Measurements from ENCODE around the gene ANKZF1. TPM values are rescaled to one million over a fixed set of nuclear protein-coding genes. Genes with fewer than 3 reads are reported as not detected.

The ANKZF1 gene
- total and polyA plus RNA-seq, 2 donors (not counting 1 experiment from before 2014, with no cell fraction given), result 152 to 181 TPM

GRCh38 chr2:219184121-219184520 is 45.5 kb upstream of the ANKZF1 start:
- H3K27ac ChIP-seq (ENCODE audit: low read length in 2 of 2), result no peak overlapping the region
- peaks cover 23% of the 10 kb centered on the region for H3K4me1 Mint-ChIP-seq
- H3K9me3 Mint-ChIP-seq (ENCODE audit: insufficient read depth), result no peaks in the 10 kb centered on the region
- H3K36me3 ChIP-seq (replicated peaks in 1 of 2; ENCODE audit: control extremely low read depth in 1 of 2, control insufficient read depth in 1 of 2, extremely low read depth in 1 of 2, insufficient read depth in 2 of 2, low read length in 1 of 2), result peaks cover 2 to 53% of the 10 kb centered on the region in 2 experiments
- no peak for ATAC-seq (ENCODE audit: low read depth)
- DNase-seq, result no peak
- H3K9me3 ChIP-seq (ENCODE audit: control extremely low read depth in 1 of 3, control insufficient read depth in 2 of 3, insufficient read depth in 1 of 3, low read length in 2 of 3), result no peaks in the 10 kb centered on the region
- no peak overlapping the region for H3K9ac ChIP-seq (ENCODE audit: low read length)
- H3K4me3 Mint-ChIP-seq, result no peak overlapping the region
- 95% methylated on average over 2 of the region's 2 CpGs for WGBS (ENCODE audit: insufficient coverage)
- peaks cover 31% of the 10 kb centered on the region for H4K20me1 ChIP-seq (ENCODE audit: control insufficient read depth, insufficient read depth, low read length, poor library complexity, severe bottlenecking)
- peaks cover 23% of the 10 kb centered on the region for H3K79me2 ChIP-seq (ENCODE audit: control insufficient read depth, insufficient read depth, low read length)
- H3K4me2 ChIP-seq (replicated peaks; ENCODE audit: low read depth, low read length, poor library complexity, severe bottlenecking), result no peak overlapping the region
- H3K27ac Mint-ChIP-seq, result no peak overlapping the region
- intact Hi-C loops (cut with micrococcal nuclease), result no loop called here
- no peaks in the 10 kb centered on the region for H3K27me3 ChIP-seq (replicated peaks in 1 of 4; ENCODE audit: control extremely low read depth in 1 of 4, control insufficient read depth in 3 of 4, insufficient read depth in 4 of 4, low read length in 3 of 4)
- CTCF ChIA-PET, result interaction anchor here (1.3 kb wide), 1 partner anchor 29 kb away, joined by 3 read pairs; no protein-coding TSS in a partner anchor
- no peak overlapping the region for H3K4me3 ChIP-seq (ENCODE audit: control extremely low read depth in 1 of 5, extremely low read depth in 1 of 5, insufficient read depth in 1 of 5, low read depth in 2 of 5, low read length in 4 of 5)
- no peak overlapping the region for H2AFZ ChIP-seq (ENCODE audit: insufficient read depth, low read depth, low read length, poor library complexity, severe bottlenecking)
- no peaks in the 10 kb centered on the region for H3K27me3 Mint-ChIP-seq
- TF ChIP-seq EZH2 (IDR thresholded peaks at IDR 0.05; ENCODE audit: borderline replicate concordance, insufficient read depth, low read depth, low read length, poor library complexity, severe bottlenecking), result no peak
- TF ChIP-seq, protein P1, sequence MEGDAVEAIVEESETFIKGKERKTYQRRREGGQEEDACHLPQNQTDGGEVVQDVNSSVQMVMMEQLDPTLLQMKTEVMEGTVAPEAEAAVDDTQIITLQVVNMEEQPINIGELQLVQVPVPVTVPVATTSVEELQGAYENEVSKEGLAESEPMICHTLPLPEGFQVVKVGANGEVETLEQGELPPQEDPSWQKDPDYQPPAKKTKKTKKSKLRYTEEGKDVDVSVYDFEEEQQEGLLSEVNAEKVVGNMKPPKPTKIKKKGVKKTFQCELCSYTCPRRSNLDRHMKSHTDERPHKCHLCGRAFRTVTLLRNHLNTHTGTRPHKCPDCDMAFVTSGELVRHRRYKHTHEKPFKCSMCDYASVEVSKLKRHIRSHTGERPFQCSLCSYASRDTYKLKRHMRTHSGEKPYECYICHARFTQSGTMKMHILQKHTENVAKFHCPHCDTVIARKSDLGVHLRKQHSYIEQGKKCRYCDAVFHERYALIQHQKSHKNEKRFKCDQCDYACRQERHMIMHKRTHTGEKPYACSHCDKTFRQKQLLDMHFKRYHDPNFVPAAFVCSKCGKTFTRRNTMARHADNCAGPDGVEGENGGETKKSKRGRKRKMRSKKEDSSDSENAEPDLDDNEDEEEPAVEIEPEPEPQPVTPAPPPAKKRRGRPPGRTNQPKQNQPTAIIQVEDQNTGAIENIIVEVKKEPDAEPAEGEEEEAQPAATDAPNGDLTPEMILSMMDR (IDR thresholded peaks at IDR 0.05), result no peak
- H3K4me1 ChIP-seq (ENCODE audit: control insufficient read depth in 2 of 2, insufficient read depth in 2 of 2, low read length in 2 of 2), result peaks cover 12 to 19% of the 10 kb centered on the region in 2 donors
- POLR2A ChIA-PET, result no interaction called here

DNA sequence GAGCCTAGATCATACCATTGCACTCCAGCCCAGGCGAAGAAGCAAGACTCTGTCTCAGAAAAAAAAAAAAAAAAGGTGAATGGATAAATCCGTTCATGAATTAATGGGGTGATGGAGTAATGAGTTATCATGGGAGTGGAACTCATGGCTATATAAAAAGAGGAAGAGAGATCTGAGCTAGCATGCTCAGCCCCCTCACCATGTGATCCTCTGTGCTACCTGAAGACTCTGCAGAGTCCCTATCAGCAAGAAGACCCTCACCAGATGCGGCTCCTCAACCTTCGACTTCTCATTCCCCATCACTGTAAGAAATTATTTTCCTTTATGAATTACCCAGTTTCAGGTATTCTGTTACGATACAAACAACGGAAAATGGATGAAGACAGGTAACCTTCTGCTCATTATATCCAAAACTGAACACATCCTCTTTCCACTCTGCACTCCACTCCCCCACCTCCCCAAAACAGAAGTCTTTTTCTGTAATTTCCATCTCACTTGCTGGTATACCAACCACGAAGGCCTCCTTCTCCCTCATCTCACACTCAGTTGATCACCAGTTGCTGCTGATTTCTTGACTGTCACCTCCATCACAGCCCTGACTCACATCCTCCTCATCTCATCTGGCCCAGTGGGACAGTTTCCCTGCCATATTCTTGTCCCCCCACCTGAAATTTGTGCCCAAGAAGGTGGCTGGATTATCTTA is 42.7 kb upstream of the ANKZF1 start:
- ChIA-PET POLR2A (interaction anchor here (0.6 kb wide), 1 partner anchor 20 kb away, joined by 3 read pairs; no protein-coding TSS in a partner anchor), CTCF (no interaction called here)
- DNase-seq (peak; percentile 33), ATAC-seq (ENCODE audit: low read depth) (peak; percentile 58)
- peaks cover 2 to 27% of the 10 kb centered on the region in 2 experiments for H3K36me3 ChIP-seq (replicated peaks in 1 of 2; ENCODE audit: control extremely low read depth in 1 of 2, control insufficient read depth in 1 of 2, extremely low read depth in 1 of 2, insufficient read depth in 2 of 2, low read length in 1 of 2)
- peak overlapping the region in 1 of 2 donors; percentile 9 for H3K27ac ChIP-seq (ENCODE audit: low read length in 2 of 2)
- no peak overlapping the region for H3K9ac ChIP-seq (ENCODE audit: low read length)
- H3K79me2 ChIP-seq (ENCODE audit: control insufficient read depth, insufficient read depth, low read length), result no peaks in the 10 kb centered on the region
- Mint-ChIP-seq H3K9me3 (ENCODE audit: insufficient read depth) (no peaks in the 10 kb centered on the region), H3K27me3 (no peaks in the 10 kb centered on the region), H3K4me1 (peaks cover 8% of the 10 kb centered on the region), H3K4me3 (peak overlapping the region; percentile 8), H3K27ac (peak overlapping the region; percentile 74)
- no peak overlapping the region for H2AFZ ChIP-seq (ENCODE audit: insufficient read depth, low read depth, low read length, poor library complexity, severe bottlenecking)
- peaks cover 5% of the 10 kb centered on the region for H4K20me1 ChIP-seq (ENCODE audit: control insufficient read depth, insufficient read depth, low read length, poor library complexity, severe bottlenecking)
- WGBS (ENCODE audit: insufficient coverage), result 63% methylated on average over 5 of the region's 7 CpGs
- H3K4me3 ChIP-seq (ENCODE audit: control extremely low read depth in 1 of 5, extremely low read depth in 1 of 5, insufficient read depth in 1 of 5, low read depth in 2 of 5, low read length in 4 of 5), result no peak overlapping the region
- TF ChIP-seq EZH2 (IDR thresholded peaks at IDR 0.05; ENCODE audit: borderline replicate concordance, insufficient read depth, low read depth, low read length, poor library complexity, severe bottlenecking), result no peak
- TF ChIP-seq, protein P1 (IDR thresholded peaks at IDR 0.05), result no peak
- no peaks in the 10 kb centered on the region for H3K9me3 ChIP-seq (ENCODE audit: control extremely low read depth in 1 of 3, control insufficient read depth in 2 of 3, insufficient read depth in 1 of 3, low read length in 2 of 3)
- intact Hi-C loops (cut with micrococcal nuclease), result no loop called here
- peak overlapping the region; percentile 4 for H3K4me2 ChIP-seq (replicated peaks; ENCODE audit: low read depth, low read length, poor library complexity, severe bottlenecking)
- H3K4me1 ChIP-seq (ENCODE audit: control insufficient read depth in 2 of 2, insufficient read depth in 2 of 2, low read length in 2 of 2), result peaks cover 7 to 8% of the 10 kb centered on the region in 2 donors
- H3K27me3 ChIP-seq (replicated peaks in 1 of 4; ENCODE audit: control extremely low read depth in 1 of 4, control insufficient read depth in 3 of 4, insufficient read depth in 4 of 4, low read length in 3 of 4), result no peaks in the 10 kb centered on the region

Data from B cell (primary cell).